D721Med (cell line): ENCODE results near the gene SSNA1.
A peak's percentile ranks its signal among the peaks of the same experiment; 100 is the strongest.

Source experiments
- DNase-seq: peaks from one replicate; pipeline ENCODE4 v3.0.0; 2011; ENCODE audit warnings: low spot score; ENCODE audit not compliant: insufficient read length
- FAIRE-seq: peaks from 2 replicates; lab custom pipeline; 2011; peaks lifted over from hg19 to GRCh38; lab: Jason Lieb, UNC
- CTCF ChIP-seq: IDR thresholded peaks from 2 replicates; pipeline ENCODE4 v1.5.1; 2012; ENCODE audit warnings: mild to moderate bottlenecking, control low read depth; ENCODE audit not compliant: insufficient read depth; ENCODE audit errors: missing control alignments

The SSNA1 gene

GRCh38 chr9:137200311-137201204 lies 12.1 kb downstream of the SSNA1 start, which contains the start of gene TPRN:
Gene TPRN (minus strand): TSS chr9:137200741. CDS start chr9:137200711, 30 bp downstream.
- FAIRE-seq = no peak
- DNase-seq = peak; percentile 100
- TF ChIP-seq CTCF = no peak

GRCh38 chr9:137201205-137201868 lies 12.9 kb downstream of the SSNA1 start:
- no peak for DNase-seq
- no peak for FAIRE-seq
- TF ChIP-seq CTCF = no peak

- DNase-seq (no peak), FAIRE-seq (no peak)
- no peak for TF ChIP-seq CTCF
Observed at GRCh38 chr9:137202966-137203365, 14.5 kb downstream of the SSNA1 start.

GRCh38 chr9:137204731-137205125 lies 16.3 kb downstream of the SSNA1 start:
- FAIRE-seq (no peak), DNase-seq (no peak)
- TF ChIP-seq CTCF = no peak

- DNase-seq (peak; percentile 100), FAIRE-seq (no peak)
- no peak for TF ChIP-seq CTCF
Observed at GRCh38 chr9:137205126-137206069, 16.9 kb downstream of the SSNA1 start, which contains the start of the genes NDOR1 and TMEM203. Gene NDOR1 (plus strand): TSS chr9:137205700. CDS start chr9:137205778, 78 bp downstream. Gene TMEM203 (minus strand): TSS chr9:137205648. CDS start chr9:137205414, 234 bp downstream.

- DNase-seq (no peak), FAIRE-seq (no peak)
- no peak for TF ChIP-seq CTCF
Observed at GRCh38 chr9:137206602-137207001, 18.1 kb downstream of the SSNA1 start.
